ENCODE measurements around the gene SCARF1.

The SCARF1 gene

DNA sequence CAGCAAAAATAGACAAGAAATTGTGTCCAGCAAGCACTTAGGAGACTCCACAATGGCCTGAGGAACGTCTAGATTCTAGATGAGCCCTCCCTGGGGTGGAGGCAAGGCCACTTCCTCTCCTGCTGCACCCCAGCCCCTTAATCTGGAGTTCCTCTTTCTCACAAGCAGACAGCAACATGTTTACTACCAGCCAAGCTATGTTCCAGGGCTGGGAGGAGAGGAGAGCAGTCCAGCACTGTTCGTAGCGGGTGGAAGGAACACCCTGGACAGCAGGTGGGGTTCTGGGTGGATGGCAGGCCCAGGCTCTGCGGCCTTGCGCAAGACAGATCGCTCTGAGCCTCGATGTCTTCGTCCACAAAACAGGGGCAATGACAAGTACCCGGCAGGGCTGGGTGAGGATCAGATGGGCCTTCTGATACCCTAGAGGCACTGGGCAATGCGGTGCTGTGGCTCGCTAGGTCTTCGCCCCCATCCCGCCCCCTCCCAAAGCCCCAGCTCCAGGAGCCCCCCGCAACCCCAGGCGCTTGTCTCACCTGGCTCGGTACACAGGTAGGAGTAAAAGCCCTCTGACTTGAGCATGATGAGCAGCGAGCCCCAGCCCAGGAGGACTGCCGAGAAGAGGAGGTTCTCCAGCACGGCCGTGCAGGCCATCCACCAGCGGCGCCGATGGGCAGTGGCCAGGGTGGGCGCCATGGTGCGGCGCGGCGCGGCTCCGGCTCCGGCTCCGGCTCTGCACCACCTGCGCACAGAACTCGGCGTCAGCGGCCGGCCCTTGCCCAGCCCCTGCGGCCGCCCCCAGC is 18.1 kb downstream of the SCARF1 start:
- TF ChIP-seq, protein P1, sequence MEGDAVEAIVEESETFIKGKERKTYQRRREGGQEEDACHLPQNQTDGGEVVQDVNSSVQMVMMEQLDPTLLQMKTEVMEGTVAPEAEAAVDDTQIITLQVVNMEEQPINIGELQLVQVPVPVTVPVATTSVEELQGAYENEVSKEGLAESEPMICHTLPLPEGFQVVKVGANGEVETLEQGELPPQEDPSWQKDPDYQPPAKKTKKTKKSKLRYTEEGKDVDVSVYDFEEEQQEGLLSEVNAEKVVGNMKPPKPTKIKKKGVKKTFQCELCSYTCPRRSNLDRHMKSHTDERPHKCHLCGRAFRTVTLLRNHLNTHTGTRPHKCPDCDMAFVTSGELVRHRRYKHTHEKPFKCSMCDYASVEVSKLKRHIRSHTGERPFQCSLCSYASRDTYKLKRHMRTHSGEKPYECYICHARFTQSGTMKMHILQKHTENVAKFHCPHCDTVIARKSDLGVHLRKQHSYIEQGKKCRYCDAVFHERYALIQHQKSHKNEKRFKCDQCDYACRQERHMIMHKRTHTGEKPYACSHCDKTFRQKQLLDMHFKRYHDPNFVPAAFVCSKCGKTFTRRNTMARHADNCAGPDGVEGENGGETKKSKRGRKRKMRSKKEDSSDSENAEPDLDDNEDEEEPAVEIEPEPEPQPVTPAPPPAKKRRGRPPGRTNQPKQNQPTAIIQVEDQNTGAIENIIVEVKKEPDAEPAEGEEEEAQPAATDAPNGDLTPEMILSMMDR (IDR thresholded peaks at IDR 0.05), result no peak

DNA sequence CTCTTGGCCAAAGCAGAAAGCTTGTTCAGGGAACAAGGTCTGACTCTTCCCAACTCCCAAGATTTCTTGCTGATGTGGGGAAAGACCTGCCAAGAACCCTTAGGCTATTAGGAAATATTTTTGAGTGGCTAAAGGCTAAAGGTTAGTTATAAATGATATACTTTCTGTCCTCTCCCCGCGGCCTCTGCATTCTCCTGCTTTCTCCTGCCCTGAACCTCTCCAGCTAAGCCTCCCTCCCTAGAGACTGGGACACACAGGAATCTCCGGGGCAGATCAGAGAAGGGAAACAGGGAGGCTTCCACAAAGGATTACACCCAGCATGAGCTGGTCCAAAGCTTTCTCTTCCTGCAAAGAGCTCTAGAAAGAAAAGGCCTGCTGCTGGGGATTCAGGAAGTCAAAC is 19.2 kb downstream of the SCARF1 start:
- TF ChIP-seq, protein P1 (IDR thresholded peaks at IDR 0.05), result no peak

DNA sequence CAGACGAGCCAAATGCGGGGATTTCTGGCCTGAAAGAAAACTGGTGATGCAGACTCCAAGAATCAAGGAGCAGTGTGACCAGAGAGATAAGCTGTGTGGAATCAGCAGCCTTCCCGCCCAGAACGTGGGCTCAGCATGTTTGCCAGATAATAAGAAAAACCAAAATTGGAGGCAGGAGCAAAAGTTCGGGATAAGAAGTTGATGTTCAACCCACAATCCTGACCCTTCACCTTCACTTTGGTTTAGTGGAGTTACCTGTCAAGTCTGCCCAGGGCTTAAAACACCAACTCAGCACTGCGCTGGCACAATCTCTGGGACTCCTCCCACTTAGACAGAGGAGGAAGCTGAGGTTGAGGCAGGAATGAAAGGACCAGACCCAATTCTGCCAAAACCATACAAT is 20.0 kb downstream of the SCARF1 start:
- TF ChIP-seq, protein P1 (IDR thresholded peaks at IDR 0.05), result no peak

DNA sequence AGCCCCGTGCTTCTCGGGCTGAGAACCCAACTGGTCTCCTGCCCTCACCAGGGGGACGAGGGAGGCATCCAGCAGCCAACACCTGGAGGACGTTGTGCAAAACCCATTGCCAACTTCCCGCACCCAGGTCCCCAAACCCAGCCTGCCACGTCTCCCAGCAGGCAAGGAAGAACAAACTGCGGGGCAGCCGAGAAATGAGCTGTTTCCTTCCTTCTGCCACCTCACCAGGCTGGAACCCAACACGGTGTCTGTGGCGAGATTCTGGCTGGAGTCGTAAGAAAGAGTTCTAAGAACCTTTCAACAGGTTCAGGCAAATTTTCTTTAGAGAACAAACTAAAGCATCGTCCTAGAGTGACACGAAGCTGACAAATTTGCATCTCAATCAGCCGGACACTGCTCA is 20.5 kb downstream of the SCARF1 start:
- TF ChIP-seq, protein P1 (IDR thresholded peaks at IDR 0.05), result no peak

DNA sequence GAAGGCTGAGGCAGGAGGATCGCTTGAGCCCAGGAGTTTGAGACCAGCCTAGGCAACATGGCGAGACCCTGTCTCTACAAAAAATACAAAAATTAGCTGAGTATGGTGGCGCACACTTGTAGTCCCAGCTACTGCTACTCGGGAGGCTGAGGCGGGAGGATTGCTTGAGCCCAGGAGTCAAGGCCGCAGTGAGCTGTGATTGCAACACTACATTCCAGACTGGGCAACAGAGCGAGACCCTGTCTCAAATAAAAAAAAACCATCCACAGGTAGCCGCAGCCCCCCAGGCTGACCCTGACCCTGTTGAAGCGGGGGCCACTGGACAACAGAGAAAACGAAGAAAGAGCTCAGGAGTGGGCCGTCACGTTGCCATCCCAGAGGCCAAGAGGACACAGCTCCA is 20.9 kb downstream of the SCARF1 start:
- TF ChIP-seq, protein P1 (IDR thresholded peaks at IDR 0.05), result no peak

DNA sequence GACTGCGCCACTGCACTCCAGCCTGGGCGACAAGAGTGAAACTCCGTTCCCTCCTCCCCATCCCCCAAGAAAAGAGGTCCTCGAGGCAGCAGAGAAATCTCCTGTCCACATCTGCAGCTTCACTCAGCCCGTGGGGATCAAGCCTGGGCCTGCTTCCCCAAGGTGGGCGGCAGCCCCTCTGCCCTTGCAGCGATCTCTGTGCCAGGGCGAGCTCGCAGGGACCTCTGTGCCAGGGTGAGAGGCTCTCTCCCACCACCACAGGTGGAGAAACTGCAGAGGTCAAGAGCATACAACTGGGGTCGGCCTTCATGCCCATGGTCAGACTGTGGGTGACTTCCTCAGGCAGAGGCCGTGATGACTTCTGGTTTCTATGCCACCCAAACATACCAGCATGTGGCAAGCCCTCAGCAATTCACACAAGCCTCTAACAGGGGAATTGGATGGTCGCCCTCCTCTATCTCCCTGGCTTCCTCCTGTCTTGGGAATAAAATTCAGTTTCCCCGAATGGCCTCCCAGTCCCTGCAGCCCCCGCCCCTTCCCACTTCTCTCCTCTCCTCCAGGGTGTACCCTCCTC is 22.4 kb downstream of the SCARF1 start:
- TF ChIP-seq, protein P1 (IDR thresholded peaks at IDR 0.05), result no peak

DNA sequence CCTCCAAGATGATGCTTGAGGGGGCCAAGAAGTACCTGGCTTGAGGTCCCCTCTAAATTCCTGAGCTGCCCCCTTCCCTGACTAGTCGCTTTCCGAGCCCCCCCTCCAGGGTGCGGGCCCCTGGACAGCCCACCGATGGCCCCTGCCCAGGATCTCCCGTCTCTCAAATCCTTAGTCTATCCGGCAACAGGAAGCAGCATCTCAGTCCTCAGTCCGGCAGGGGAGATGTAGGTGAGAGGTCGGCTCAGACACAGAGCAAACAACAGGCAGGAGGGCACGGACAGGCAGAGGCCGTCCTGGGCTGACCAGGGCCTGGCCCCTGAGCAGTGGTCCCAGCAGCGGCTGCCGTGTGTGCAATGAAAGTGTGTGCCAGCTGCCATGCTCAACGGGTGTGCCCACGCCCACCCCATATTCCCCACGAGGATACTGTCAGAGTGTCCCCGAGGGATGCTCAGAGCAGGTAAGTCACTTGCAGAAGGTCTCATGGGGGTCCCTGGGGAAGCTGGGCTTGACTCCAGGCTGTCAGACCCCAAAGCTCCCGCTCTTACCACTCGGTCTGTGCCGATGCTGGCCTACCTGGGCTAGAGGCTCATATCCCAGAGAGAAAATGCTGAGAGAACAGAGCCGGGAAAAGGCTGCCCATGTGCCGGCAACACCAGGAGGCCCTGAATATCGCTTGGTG is 24.1 kb downstream of the SCARF1 start:
- TF ChIP-seq, protein P1 (IDR thresholded peaks at IDR 0.05), result no peak
